ENCODE measurements around the gene ADAMTSL4.

DNA sequence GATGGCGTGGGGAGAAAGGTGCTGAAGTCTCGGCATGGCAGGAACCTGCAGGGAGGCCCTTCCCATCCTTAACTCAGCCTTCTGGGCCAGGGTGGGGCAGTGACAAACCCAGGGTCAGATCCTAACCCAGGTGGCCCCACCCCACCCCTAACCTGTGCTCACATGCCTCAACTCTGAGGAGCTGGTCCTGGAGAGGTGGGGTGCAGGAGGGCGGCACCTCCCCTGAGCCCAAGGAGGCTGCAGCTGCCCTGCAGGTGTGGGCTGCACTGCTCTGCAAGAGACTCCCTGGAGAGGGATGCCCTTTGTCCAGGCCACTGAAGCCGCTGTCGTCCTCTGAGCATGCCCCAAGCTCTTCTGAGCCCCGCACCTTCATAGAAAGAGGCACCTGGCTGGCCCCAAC is 15.2 kb upstream of the ADAMTSL4 start:
- TF ChIP-seq, protein P1, sequence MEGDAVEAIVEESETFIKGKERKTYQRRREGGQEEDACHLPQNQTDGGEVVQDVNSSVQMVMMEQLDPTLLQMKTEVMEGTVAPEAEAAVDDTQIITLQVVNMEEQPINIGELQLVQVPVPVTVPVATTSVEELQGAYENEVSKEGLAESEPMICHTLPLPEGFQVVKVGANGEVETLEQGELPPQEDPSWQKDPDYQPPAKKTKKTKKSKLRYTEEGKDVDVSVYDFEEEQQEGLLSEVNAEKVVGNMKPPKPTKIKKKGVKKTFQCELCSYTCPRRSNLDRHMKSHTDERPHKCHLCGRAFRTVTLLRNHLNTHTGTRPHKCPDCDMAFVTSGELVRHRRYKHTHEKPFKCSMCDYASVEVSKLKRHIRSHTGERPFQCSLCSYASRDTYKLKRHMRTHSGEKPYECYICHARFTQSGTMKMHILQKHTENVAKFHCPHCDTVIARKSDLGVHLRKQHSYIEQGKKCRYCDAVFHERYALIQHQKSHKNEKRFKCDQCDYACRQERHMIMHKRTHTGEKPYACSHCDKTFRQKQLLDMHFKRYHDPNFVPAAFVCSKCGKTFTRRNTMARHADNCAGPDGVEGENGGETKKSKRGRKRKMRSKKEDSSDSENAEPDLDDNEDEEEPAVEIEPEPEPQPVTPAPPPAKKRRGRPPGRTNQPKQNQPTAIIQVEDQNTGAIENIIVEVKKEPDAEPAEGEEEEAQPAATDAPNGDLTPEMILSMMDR (IDR thresholded peaks at IDR 0.05; ENCODE audit: low read length), result no peak
- no peak for TF ChIP-seq EZH2phosphoT487 (IDR thresholded peaks at IDR 0.05; ENCODE audit: low read length)

Measured in MM.1S (cell line).